Measurements from ENCODE around the gene PSD. TPM values are rescaled to one million over a fixed set of nuclear protein-coding genes. Genes with fewer than 3 reads are reported as not detected.
A peak's percentile ranks its signal among the peaks of the same experiment; 100 is the strongest.

The PSD gene
- total and polyA plus RNA-seq, 9 of the 15 experiments (the other 6 are each of a cell fraction or from before 2014, with no cell fraction given), result 0.11 to 1.7 (median 0.54) TPM; not detected in 2

DNA sequence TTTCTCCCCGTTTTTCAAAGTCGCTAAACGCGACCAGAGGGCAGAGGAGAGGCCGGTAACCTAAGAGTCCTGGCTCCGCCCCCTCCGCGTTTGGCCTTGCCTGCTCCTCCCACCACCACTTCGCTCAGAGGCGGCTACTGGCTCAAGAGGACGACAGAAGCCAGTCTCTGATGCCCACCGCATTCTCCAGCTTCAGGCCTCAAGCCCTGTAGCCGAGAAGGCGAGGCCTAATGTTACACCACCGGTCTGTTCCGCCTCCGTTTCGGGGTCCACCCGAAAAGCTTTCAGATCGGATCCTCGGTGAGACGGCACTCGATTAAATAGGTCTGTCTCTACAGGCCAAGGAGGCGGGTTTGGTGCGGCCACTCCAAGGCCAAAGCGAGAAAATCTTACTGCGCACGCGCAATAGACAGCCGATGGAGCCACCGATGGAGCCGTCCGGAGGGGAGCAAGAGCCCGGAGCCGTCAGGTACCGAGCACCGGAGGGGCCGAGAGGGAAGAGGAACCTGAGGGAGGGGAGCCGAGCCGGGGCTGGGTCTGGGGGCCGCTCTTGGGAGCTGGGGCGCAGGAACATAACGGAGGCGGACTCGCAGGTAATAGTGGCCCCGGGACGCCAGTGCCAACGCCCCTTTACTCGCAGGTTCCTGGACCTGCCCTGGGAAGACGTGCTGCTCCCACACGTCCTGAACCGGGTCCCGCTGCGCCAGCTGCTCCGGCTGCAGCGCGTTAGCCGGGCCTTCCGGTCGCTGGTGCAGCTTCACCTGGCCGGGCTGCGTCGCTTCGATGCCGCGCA is 2.3 kb upstream of the PSD start, which contains the start of gene FBXL15 (continued):
- TF ChIP-seq KLF6 (CRISPR knock-in tag; IDR thresholded peaks at IDR 0.05; ENCODE audit: borderline replicate concordance) (no peak), POLR2AphosphoS5 (IDR thresholded peaks at IDR 0.05; ENCODE audit: control insufficient read depth, insufficient read depth, low read depth, low read length) (peak; percentile 27; the same call in 1 of the 2 replicates), TBL1XR1 (IDR thresholded peaks at IDR 0.05; ENCODE audit: low read length in 2 of 2) (peak in 1 of 2 experiments; percentile 56; a peak in 1 of 4 replicates), ZNF584 (CRISPR knock-in tag; IDR thresholded peaks at IDR 0.05; ENCODE audit: low read depth) (no peak)
- TF ChIP-seq, protein P1, sequence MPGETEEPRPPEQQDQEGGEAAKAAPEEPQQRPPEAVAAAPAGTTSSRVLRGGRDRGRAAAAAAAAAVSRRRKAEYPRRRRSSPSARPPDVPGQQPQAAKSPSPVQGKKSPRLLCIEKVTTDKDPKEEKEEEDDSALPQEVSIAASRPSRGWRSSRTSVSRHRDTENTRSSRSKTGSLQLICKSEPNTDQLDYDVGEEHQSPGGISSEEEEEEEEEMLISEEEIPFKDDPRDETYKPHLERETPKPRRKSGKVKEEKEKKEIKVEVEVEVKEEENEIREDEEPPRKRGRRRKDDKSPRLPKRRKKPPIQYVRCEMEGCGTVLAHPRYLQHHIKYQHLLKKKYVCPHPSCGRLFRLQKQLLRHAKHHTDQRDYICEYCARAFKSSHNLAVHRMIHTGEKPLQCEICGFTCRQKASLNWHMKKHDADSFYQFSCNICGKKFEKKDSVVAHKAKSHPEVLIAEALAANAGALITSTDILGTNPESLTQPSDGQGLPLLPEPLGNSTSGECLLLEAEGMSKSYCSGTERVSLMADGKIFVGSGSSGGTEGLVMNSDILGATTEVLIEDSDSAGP (CRISPR knock-in tag; IDR thresholded peaks at IDR 0.05), result no peak

DNA sequence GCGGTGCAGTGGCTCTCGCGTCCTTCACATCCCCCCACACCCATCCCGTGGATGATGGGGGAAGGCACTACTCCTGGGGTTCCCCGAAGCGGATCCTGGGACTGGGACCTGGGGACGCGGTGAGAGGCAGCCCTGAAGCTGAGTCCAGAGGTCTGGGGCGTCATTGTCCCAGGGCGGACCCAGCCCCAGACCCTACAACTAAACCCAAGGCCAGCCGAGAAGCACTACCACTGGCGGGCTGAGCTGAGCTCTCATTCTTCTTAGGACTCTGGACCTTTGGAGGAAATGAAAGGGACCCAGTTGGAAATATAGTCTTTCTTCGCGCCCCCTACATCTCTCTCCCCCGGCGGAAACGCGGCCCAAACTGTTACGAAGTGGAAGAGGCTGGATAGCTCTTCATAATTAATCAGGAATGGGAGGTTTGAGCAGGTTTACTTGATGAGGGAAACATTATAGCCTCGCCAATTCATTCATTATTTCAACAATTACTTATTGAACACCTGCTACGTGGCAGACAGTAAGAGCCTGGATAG is 1.7 kb upstream of the PSD start:
- Histone ChIP-seq H3K36me3 (ENCODE audit: control insufficient read depth, insufficient read depth, low read length) (peaks cover 17% of the 10 kb centered on the region; the same call in 2 of the 3 replicates), H3K9me1 (ENCODE audit: control insufficient read depth, insufficient read depth, low read length) (no peaks in the 10 kb centered on the region), H3K4me3 (peak overlapping the region; percentile 93), H3K79me2 (ENCODE audit: control insufficient read depth, insufficient read depth, low read length) (peaks cover 25% of the 10 kb centered on the region), H2AFZ (ENCODE audit: low read depth, low read length) (peak overlapping the region; percentile 87), H3K4me2 (ENCODE audit: insufficient read depth, low read length) (peak overlapping the region; percentile 74), H4K20me1 (replicated peaks; ENCODE audit: control insufficient read depth, insufficient read depth, low read length) (no peaks in the 10 kb centered on the region), H3K27me3 (ENCODE audit: control insufficient read depth in 2 of 2, insufficient read depth in 2 of 2, low read length in 2 of 2) (no peaks in the 10 kb centered on the region), H3K4me1 (replicated peaks in 1 of 2; ENCODE audit: control insufficient read depth in 2 of 2, insufficient read depth in 2 of 2, low read length in 2 of 2) (peaks cover 12 to 59% of the 10 kb centered on the region in 2 experiments; a peak in 4 of 5 replicates), H3K27ac (ENCODE audit: extremely low read depth, low read depth, low read length) (peak overlapping the region; percentile 80), H3K9ac (ENCODE audit: insufficient read depth in 1 of 2, low read depth in 2 of 2, low read length in 2 of 2) (peak overlapping the region; percentile 65 to 96), H3K9me3 (replicated peaks; ENCODE audit: control insufficient read depth, insufficient read depth, low read depth, low read length) (no peaks in the 10 kb centered on the region)
- intact Hi-C loops (cut with micrococcal nuclease) (loop anchor here (5.0 kb wide), 1 partner anchor 42 kb away; no protein-coding TSS in a partner anchor), in situ Hi-C loops (cut with MboI) (no loop called here)
- ChIA-PET POLR2A (interaction anchor here (0.6 to 5.3 kb wide), 10 partner anchors 10 to 925 kb away, joined by 3 to 34 read pairs (median 6); partner anchors contain the start of genes C10orf95 and CUEDC2), CTCF (ENCODE audit: low intra/inter-chr PET ratio) (no interaction called here)
- no peak for ATAC-seq
- TSS peak; percentile 36 for BruUV-seq (replicated peaks)
- TF ChIP-seq, protein P2, sequence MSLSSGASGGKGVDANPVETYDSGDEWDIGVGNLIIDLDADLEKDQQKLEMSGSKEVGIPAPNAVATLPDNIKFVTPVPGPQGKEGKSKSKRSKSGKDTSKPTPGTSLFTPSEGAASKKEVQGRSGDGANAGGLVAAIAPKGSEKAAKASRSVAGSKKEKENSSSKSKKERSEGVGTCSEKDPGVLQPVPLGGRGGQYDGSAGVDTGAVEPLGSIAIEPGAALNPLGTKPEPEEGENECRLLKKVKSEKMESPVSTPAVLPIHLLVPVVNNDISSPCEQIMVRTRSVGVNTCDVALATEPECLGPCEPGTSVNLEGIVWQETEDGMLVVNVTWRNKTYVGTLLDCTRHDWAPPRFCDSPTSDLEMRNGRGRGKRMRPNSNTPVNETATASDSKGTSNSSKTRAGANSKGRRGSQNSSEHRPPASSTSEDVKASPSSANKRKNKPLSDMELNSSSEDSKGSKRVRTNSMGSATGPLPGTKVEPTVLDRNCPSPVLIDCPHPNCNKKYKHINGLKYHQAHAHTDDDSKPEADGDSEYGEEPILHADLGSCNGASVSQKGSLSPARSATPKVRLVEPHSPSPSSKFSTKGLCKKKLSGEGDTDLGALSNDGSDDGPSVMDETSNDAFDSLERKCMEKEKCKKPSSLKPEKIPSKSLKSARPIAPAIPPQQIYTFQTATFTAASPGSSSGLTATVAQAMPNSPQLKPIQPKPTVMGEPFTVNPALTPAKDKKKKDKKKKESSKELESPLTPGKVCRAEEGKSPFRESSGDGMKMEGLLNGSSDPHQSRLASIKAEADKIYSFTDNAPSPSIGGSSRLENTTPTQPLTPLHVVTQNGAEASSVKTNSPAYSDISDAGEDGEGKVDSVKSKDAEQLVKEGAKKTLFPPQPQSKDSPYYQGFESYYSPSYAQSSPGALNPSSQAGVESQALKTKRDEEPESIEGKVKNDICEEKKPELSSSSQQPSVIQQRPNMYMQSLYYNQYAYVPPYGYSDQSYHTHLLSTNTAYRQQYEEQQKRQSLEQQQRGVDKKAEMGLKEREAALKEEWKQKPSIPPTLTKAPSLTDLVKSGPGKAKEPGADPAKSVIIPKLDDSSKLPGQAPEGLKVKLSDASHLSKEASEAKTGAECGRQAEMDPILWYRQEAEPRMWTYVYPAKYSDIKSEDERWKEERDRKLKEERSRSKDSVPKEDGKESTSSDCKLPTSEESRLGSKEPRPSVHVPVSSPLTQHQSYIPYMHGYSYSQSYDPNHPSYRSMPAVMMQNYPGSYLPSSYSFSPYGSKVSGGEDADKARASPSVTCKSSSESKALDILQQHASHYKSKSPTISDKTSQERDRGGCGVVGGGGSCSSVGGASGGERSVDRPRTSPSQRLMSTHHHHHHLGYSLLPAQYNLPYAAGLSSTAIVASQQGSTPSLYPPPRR (CRISPR knock-in tag; IDR thresholded peaks at IDR 0.05; ENCODE audit: borderline replicate concordance), result 0 out of 2 replicates have a peak, but pooled peaks have one; percentile 59
- TF ChIP-seq SMAD3 (CRISPR knock-in tag; conservative IDR thresholded peaks at IDR 0.05), result no peak
- peak in 1 of 4 experiments; percentile 30 for DNase-seq (ENCODE audit: extremely low read depth in 1 of 4, low spot score in 3 of 4)
- no peak for FAIRE-seq
- 1% methylated on average over 18 of the region's 21 CpGs for WGBS (ENCODE audit: insufficient coverage, low coverage, missing lambda C conversion rate)
